Middle frontal gyrus (tissue), 1 donor: Measurements from ENCODE around the gene UBR4.
"Not testable (repeated sequence)": the region's sequence is repeated elsewhere in the genome, so short reads cannot be mapped to it uniquely, and the experiment has no call there.

ENCODE experiments used
- DNase-seq: peaks from one replicate; pipeline ENCODE4 v3.0.0-alpha.2; 2015; ENCODE audit warnings: low spot score; ENCODE audit errors: extremely low spot score

Gene UBR4

DNA sequence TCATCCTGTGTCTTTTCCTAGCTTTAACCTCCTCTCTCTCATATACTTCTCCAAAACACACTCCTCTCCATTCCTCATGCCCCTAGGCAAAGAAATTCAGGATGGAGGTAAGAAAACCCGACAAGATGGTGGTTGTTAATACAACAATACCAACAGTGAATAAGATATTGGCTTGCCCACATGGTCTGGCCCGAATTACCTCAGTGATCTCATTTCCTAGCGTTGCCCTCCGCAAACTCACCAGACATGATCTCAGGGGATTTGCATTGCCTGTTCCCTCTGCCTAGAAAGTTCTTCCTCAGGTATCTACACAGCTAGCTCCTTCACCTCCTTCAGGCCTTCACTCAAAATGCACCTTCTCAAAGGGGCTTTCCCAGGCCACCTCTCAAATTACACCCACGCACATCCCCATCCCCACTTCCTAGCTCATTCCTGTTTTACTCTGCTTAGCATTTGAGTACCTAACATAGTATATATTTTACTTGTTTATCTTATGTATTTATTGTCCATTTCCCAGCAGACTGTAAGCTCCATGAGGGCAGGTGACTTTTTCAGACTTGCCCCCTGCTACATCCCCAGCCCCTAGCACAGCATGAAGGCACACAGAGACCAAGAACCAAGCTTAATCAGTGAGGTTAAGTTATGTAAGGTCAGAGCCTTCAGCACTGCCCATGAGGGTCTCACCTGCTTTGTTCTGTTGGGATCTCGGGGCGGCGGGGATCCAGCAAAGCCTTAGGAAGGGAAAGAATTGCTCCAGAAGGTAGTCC, 10.2 kb upstream of the UBR4 start:
- no peak for DNase-seq

DNA sequence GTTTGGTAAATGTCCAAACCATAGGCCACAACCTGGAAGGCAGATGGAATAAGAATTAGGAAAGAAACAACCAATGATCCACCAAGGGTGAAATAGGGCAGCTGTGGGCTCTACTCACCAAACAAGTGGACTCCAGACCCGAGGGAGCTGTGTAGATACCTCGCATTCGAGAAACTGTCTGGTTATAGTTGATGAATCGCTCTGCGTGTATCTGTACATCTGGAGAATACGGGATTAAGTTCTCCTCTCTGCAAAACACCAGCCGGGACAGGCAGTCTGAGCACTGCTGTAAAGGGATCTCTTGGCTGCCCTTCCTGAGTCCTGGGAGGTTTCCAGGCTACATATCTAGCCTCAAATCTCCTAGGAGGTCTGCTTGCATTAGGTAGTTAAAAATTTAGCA, 9.4 kb upstream of the UBR4 start:
- no peak for DNase-seq

DNA sequence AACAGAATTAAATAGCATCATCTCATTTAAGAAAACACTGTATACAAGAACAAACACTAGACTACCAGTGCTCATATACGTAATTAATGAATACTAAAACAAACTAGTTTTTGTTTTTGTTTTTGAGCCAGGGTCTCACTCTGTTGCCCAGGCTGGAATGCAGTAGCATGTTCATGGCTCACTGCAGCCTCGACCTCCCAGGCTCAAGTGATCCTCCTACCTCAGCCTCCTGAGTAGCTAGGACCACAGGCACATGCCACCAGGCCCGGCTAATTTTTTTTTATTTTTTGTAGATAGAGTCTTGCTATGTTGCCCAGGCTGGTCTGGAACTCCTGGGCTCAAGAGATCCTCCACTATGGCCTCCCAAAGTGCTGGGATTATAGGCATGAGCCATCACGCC, 6.5 kb upstream of the UBR4 start:
- DNase-seq: not testable (repeated sequence)

DNA sequence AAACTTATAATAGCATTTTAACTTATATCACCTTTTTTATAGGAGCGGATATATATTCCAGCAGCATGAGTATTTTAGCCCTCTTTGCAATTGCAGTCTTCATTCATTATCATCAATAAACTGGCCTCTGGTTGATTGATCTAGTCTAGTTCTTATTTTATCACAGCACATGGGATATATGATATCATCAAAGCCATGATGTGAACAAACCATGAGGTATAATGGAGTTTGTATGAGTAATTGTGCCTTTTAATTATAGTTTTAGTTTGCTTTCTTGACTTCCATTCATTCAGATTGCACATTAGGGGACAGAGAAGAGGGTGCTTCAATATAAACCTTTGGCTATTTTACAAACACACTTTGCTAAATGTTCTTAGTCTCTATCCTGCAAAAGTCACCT, 3.5 kb upstream of the UBR4 start:
- no peak for DNase-seq

DNA sequence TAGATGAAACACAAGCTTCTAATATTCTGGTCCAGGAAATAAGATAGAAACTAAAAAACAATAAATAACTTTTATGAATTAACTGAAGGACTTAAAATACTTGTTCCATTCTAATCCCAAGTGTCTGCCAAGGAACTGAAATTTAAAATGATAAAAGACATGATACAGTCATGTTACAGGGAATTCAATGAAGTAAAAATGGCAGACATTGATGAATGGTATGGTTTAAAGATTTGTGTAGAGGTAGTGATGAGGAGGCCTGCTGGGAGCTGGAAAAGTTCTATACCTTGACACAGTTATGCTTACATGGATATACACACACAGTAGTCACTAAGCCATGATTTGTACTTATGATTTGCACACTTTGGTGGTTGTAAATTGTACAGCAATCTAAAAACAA, 2.1 kb upstream of the UBR4 start:
- no peak for DNase-seq

DNA sequence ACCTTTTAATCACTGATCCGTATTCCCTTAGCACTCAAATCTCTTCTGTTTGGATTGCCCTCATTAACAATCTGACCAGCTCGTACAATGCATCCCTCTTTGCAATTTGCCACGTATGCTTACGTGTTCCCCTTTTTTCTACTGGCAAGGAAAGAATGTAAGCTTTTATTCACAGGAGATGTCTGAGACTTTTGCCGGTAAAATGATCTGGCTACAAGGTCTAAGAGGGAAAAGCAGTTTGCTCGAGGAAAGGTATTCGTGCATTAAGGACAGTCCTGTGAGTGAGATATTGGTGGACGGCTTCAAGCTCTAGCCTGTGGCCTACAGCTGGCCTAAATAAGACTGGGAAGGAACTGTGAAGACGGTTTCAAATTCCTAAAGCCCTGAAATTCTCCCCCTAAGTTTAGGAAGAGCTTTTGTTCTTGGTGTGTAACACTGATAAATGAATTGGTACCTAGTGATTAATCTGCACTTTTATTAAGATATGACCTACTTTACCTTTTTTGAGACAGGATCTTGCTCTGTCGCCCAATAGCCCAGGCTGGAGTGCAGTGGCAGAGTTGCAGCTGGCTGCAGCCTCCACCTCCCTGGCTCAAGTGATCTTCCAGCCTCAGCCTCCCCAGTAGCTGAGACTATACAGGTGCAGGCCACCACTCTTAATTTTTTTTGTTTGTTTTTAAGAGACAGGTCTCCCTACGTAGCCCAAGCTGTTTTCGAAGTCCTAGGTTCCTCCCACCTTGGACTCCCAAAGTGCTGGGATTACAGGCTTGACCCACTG, 895 bp upstream of the UBR4 start:
- DNase-seq: no peak

DNA sequence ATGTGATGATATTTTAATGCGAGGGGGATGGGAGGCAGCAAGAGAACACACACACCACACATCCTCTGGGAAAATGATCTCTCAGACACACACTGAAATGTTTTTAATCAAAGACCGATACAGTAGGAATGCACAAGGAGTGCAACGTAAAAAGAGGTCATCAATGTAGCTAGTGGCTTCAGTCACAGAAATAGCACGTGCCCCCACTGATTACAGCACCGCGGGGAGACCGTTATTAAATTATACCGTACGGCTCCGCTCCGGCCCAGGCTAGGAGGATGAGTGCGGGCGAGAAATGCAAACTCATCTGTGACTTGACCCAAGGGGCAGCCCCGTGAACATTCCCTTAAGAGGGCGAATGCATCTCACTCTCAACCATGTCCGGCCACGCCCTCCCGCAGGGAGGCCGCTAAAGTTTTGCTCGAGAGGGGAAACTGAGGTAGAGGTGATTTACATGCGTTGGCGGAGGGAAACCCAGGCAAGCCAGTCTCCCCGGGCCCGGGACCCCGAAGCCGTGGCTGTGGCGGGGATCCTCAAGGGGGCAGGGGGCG, 552 bp downstream of the UBR4 start:
- no peak for DNase-seq

DNA sequence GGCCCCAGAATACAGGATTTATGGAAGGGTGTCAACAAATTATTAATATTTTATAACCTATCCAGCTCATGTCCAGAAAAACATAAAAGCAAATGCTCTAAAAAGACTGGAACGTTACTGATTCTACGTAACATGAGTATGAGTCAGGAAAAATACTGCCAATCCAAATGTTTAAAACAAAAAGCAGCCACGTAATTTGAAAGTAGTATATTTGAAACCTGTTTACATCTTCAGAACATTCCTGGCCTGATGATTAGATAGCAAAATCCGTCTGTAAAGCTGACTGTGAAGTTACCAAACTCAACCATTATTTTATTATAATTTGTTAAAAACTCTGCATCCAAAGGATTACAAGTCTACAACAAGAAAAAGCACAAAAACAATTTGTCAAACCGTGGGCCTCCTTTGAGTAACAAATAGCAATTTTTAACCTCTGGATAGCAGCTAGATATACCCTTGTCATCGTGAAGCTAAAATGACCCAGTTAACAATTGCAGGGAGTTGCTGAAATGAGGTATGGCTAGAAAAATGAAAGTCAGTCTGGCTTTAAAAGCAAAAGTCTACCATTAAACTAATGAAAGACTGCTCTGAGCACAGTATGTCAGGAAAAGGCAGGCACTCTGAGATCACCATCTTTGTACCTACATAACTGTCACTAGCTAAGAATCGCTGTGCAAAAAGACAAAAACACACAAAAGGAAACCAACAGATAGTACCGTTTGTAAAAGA, 1.2 kb downstream of the UBR4 start:
- DNase-seq: no peak

DNA sequence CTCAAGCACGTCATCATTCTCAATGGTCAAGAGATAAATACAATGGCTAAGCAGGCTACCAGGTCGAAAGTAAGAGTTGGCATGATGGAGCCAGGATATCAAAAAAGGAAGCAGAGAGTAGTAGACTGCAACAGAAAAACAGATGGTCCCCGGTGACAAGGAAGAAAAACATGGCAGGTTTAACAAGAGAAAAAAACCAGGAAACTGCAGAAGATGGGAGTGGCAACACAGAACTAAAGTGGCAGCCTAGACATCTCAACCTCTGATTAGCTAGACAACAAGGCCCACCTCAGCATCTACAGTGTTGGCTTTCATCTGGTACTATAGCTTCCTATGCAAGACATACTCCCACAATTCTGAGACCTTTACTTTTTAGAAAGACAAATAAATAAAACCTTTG, 3.1 kb downstream of the UBR4 start:
- DNase-seq: no peak

DNA sequence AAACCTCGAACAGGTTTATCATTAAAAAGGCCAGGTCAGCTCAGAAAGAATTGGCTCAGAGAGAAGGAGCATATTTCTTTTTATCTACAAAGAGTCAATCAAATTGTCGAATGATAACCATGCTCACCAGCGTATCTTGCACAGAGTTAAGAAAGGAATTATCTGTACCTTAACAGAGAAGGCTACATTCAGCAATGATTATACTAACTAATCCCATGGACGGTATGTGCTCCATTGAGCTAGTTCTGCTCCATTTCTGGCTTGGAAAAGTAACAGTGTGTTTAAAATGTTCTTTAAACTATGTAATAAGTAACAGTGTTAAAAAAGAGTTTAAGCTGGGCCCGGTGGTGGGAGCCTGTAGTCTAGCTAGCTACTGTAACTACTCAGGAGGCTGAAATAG, 4.2 kb downstream of the UBR4 start:
- DNase-seq: no peak

DNA sequence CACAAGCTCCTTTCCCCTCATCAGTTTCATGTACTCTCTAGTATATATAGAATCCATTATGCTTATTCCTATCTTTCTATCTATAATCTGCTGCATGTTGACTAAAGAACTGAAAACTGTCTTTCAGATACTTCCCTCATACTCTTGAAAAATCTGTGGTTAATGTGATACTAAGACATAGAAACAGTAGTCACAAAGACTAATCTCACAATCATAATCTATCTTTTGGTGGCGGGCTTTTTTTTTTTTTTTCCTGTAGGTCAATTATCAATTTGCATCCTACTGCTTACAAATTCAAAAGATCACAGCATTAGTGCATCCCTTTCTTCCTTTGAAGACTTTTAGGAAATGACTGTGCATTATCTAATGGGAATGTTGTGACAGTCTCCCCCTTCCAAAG, 4.7 kb downstream of the UBR4 start:
- DNase-seq: no peak

DNA sequence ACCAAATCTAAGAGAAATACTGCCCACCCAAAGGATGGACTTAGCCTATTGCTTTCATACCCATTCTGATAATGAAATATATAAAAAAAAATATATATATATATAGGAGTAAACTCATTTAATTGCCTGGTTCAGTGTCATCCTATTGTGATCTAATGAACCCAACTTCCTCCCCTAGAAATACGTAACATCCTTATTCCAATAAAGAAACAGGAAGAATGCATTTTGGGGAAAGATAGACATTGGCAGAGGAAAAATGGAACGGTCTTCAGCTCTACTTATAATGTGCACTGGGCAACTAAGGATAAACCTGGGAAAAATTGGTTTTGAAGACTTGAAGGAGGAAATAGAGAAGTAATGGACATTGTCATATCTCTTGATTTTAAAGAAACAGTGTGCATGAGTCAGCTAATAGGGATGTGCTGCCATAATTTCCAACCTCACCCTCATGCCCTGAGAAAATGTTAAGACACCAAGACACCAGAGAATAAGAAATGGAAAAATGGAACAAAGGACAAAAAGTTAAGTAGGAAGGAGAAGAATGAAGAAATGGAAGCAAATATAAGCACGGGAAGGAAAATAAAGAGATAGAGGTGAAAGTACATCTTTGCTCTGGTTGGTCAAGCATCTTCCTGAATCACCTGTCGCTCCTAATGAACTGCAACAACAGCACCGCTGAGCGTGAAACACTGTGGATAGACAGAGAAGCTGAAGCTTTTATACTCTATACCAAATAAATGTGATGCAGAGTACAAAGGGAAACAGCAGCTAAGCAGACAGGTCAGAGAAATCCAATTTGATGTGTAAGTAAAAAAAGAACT, 5.4 kb downstream of the UBR4 start:
- DNase-seq: no peak

DNA sequence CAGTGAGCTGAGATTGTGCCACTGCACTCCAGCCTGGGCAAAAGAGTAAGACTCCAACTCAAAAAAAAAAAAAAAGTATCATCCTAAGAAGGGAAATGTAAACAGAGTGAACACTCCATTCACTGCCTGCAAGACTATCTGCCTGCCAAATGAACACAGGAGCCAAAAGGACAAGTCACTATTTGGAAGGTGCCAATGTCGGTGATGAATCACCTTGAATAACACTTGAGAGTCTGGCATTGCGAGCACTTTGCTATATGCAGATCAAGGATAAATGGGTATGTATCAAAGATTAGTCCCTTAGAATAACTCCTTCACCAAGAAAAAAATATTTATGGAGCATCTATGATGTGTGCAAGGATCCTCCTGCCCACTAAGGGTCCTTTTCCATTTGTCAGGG, 6.6 kb downstream of the UBR4 start:
- no peak for DNase-seq

DNA sequence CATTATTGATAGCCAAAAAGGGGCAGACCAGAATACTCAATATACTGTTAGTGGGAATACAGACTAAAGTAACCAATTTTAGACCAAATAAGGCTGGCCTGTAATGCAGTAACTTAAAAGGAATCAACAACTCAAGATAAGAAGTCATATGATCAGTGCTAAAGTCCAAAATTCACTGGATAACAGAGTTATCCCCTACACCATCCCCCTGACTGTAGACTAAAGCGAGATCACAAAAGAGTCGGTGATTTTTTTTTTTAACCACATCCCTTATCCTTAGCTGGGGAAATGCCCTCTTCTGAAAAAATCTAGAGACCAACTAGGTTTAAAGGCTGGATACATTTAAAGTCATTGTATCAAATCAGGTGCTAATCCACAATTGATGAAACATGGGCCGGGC, 7.7 kb downstream of the UBR4 start:
- DNase-seq: no peak

DNA sequence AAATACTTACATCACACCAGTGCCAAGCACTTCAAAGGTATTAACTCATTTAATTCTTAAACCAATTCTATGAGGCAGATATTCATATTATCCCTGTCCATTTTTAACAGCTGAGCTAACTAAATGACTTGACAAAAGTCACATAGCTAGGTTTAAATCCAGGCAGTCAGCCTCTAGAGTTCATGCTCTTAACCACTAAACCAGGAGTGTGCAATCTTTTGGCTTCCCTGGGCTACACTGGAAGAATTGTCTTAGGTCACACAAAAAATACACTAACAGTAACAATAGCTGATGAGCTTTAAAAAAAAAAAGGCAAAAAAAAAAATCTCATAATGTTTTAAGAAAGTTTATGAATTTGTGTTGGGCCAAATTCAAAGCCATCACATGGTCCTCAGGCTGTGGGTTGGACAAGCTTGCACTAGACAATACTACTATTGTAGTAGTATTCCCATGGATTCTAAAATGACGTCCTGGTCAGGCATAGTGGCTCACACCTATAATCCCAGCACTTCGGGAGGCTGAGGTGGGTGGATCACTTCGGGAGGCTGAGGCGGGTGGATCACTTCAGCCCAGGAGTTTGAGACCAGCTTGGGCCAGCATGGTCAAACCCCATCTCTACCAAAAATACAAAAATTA, 10.0 kb downstream of the UBR4 start:
- no peak for DNase-seq

DNA sequence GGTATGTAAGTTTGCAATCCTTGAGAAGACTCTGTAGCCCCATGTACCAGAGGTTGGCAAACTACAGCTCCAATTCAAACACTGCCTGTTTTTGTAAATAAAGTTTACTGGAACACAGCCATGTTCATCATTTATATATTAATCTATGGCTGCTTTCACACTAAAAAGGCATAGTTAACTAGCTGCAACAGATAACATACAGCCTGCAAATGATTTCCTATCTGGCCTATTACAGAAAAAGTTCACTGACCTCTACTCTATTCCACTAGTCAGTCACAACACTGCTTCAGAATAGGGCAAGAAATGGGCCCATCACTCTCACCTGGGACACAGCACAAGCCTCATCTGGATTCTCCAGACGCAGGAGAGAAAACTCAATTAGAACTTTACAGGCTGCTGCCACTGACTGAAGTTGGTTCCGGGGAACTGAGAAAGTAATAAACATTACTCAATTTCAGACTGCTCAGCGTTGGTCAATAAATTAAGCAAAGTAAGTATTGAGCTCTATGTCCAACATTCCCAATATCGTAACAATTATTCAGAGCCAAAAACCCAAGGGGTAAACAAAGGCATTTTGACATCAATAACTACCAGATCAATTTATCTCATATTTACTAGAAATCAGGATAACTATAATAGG, 10.6 kb downstream of the UBR4 start:
- no peak for DNase-seq

DNA sequence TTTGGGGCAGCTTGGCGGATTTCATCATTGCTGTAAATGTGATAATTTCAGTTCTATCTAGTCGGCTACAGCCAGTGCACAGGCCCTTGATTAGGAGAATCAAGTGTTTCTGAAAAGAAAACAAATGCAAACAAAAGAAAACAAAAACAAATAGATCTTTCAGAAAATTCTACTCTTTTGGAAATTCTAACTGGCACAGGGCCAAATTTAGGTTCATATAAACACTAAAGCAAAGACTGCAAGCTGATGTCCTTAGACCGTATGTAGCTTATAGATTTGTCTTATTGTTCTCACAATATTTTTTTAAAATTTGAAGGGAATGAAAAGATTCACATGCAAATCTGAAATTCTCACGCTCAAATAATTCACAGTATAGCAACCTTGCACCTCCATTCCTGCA, 11.2 kb downstream of the UBR4 start:
- DNase-seq: no peak

DNA sequence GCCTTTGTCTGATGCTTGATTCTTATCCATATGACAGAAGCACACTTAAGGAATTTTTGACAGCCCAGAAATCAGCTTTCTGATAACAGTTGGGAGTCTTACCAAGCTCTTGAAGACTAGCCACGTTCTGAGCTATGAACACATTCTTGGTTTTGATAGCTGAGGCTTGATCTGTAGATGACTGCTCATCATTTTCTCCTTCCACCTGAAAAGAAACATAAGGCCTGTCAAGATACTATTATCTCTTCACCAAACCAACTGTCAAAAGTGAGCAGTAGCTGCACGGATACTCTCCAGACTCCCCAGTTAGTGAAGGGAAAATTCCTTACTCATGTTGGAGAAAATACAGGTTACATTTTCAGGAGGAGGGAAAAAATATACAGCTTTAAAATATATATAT, 12.2 kb downstream of the UBR4 start:
- no peak for DNase-seq

DNA sequence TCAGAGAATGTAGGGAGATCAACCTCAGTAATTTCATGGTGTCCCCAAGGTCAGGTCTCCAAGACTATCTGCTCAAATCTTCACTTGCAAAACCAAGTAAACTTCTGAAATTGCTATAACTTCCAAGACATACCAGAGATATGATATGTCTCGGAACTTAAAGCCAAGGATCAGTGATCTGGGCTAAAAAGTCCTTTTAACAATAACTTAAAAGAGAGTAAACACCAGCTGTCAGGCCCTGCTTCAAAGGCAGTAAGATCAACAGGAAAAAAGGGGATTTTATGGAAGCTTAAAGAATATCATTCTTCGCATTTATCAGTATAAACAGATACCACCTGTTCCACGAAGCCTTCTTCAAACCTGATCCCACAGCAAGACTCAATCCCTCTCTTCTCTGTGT, 13.7 kb downstream of the UBR4 start:
- no peak for DNase-seq

DNA sequence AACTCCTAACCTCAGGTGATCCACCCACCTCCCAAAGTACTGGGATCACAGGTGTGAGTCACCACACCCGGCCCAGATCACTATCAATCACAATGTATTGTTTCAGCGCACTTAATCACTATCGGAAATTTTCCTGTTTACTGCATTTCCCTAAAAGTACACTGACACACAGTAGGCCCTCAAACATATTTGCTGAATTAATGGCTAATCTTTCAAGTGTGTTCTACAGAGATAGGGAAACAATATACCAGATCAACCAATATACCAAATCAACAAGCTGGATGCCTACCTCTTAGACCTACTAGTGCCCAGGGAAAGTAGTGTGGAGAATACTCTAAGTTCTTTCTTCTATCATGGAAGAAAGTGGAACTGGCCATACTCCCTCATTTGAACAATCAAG, 17.1 kb downstream of the UBR4 start:
- no peak for DNase-seq
